HG02973 (cell line): Measurements from ENCODE around the gene SLC26A4.

Experiments
- ATAC-seq: cut with Tn5 transposase; IDR thresholded peaks from one replicate; pipeline ENCODE4 v1.9.1; 2021; ENCODE audit warnings: moderate library complexity; ENCODE audit not compliant: unreplicated experiment

SLC26A4 gene

DNA sequence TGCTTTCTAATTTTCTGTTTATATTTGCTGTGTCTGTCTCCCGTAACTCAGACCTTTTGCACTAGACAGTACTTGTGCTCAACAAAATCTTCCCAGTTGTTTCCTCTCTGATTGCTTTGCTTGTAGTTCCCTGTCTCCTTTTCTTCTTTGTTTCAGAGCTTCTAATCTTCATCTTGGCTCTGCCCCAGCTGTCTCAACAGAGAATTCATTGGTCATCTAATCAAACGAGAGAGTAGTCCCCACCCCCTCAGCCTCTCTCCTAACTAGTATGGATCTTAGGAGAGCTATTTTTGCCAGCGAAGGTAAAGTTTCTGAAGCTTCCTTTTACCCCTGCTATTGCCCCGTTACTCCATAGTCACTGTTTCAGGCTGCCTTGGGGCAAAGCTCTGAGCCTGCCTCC is 32.8 kb downstream of the SLC26A4 start:
- ATAC-seq, result no peak

GRCh38 chr7:107694386-107694785 is 33.8 kb downstream of the SLC26A4 start:
- ATAC-seq, result no peak

DNA sequence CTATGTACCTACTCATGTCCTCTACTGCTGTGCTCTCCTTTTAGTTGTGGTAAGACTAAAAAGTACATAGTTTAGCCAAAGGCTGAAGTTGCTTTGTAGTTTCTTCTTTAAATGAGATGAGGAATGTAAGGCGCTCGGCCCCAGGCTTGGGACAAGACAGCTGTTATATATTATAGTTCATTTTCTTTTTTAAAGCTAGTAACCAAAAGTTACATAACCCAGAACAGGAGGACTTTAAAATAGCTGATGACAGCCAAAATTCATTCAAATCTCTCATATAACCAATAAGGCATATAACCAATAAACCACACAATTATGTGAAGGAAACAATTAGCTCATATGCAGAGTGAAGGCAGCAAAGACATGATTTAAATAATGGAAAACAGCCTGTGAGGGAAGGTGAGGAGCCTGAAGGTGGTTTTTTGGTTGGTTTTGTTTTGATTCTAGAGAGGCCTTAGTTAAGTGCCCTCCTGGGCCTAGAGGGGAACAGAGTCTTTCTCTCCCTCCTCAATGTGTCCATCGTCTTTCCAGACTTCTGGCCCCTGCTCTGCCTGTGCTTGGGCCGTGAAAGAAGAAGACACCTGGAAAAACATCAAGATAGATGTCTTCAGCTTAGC is 35.8 kb downstream of the SLC26A4 start:
- ATAC-seq, result no peak

DNA sequence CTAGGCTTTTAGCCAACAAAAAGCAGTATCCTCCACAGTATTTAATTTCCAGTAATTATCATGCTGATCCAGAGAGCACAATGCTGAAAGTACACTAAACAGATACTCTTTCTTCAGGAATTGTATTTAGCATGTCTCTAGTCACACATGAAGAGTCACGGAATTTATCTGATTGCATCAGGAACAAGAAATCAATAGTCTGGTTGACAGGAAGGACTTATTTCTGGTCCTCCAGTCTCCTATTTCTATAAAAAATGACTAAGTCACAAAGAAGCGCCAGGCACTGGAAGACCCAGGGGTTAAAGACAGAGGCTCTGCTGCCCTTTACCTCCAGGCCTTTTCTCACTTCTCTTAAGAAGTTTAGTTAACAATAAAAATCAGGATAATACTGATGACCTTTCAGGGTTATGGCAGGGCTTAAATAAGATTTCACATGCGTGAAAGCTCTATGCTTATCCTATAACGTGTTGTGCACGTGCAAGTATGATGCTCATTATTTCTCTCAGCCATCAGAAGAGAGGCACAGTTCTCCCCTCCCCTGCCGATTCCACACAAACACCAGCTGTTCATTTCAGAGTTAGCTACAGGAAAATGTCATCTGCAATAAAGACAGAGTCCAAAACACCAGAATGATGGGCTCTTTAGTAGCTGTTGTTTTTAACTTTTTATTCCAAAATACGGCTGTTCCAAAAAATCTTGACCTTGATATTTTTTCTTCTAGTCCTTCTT is 36.9 kb downstream of the SLC26A4 start:
- no peak for ATAC-seq

- ATAC-seq, result no peak
Measured at GRCh38 chr7:107700570-107700969, 39.9 kb downstream of the SLC26A4 start.

GRCh38 chr7:107701191-107701590 is 40.6 kb downstream of the SLC26A4 start:
- ATAC-seq, result no peak

DNA sequence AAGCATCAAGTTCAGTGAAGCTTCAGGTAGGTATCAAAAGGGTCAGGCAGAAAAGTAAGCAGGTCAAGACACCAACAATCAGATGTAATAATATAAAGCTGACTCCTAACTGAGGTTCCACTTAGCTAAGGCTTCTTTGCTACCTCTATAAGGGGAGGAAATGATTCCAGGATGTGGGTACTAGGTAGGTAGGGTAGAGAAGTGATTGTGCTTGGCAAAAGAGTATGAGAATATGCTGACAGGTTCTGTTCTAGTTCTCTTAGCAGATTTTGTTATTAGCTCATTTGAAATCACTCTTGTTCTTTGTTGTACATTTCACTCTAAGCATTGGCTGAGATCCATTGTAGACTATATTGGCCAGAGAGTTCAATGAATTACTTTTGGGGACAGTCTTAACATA is 42.6 kb downstream of the SLC26A4 start:
- no peak for ATAC-seq

DNA sequence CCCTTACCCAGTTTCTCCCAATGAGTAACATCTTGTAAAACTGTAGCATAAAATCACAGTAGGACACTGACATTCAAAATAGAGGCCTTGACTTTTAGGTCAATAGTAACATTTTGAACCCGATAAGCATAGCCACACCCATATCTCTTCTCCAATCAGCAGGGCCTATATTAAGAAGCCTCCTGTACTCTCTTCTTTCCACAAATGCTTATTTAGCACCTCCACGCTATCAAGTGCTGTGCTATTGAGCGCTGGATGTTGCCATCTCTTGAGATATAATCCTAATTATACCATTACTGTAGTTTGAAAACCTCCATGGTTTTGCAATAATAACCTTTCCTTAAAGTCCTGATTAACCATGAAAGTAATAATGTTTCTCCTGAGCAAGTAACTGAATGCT is 43.2 kb downstream of the SLC26A4 start:
- ATAC-seq, result no peak

DNA sequence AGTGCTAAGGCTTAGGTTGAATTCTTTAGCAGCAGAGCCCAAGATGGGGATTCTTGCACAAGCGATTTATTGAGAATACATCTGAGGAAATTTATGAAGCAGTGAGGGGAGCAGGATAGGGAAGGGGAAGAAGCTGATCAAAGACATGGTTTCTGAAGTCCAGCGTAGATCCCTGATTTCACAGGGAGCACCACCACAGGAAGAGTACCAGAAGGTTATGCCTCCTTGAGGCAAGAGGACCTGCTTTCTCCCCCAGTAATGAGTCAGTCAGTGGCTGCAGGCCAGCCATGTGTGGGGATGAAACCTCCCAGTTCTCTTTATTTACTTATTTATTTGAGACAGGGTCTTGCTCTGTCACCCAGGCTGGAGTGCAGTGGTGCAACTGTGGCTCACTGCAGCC is 48.3 kb downstream of the SLC26A4 start:
- ATAC-seq, result no peak

DNA sequence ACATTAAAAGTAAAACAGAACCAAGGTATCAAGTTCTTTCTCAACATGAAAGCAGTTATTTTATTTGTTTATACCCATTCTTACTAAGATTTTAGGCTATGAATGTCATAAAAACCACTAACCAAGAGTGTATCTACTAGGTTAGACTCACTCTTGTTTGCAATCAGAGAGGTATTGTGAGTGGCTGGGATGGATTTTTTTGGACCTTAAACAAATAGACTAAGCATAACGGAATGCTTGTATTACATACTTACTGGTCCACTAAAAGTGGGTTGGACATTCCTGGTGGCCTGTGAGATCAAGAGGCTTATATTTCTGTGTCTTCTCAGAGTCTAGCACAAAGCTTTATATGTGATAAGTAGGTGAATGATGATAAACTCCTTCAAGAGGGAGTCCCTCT is 50.7 kb downstream of the SLC26A4 start:
- ATAC-seq, result no peak

DNA sequence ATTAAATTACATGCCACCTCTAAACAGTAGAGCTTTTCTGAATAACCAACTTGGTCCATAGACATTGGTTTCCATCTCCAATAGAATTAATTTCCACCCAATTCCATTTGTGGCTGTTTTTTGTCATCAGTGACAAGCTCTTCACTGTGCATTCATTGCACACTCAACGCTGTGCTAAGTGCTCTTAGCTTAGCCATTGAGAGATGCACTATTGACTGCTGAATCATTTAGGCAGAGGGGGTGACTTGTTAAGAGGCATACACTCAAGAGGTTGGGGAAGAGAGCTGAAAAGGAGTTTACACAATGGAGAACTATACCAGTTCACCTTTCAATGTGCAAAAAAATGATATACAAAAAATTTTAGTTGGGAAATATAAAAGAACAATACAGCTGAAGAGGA is 51.4 kb downstream of the SLC26A4 start:
- no peak for ATAC-seq

GRCh38 chr7:107712896-107713295 is 52.3 kb downstream of the SLC26A4 start:
- ATAC-seq, result no peak

DNA sequence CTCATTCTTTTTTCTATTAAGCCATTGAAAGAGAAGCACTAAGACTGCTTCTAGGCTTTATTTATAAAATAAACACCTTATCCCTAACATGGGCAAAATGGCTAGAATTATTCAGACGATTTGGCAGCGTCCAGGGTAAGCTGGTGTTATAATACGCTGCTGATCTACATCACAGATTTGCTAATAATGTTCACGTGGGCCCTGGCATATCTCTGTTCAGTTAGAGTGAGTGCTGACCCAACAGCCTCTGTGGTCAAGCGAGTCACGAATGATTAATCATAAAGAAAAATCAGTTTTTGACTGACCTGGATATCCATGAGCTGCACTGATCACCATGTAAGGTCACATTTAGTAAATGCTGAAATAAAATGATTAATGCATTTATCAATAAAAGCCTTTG is 54.9 kb downstream of the SLC26A4 start:
- no peak for ATAC-seq

DNA sequence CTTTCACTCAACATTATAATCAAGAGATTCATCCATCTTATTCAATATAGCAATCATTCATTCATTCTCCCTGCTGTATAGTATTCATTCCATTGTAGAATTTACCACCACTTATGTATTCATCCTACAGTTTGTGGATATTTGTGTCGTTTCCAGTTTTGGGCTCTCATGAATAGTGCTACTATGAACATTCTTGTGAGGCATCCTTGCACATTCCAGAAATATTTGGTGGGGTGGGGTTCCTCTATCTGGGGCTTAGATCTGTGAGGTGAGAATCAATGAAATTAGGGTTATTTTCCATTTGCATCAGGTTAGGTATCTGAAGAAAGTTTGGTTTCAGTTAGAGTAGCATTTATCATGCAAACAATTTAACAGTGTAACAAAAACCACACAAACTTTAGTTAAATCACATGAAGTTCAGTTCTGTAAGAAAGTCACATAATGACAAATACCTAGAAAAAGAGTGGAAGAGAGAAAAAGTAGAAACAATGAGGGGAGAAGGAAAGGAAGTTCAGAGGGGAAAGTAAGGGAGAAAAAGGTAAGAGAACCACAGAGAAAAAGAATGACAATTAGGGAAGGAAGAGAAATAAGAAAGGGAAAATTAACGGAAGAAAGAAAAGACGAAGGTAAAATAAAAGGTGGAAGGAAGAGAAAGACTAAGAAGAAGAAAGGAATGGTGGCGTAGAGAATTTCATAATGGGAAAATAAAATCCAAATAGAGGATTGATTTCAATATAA is 58.0 kb downstream of the SLC26A4 start:
- ATAC-seq, result no peak

- ATAC-seq, result no peak
Measured at GRCh38 chr7:107721286-107721685, 60.7 kb downstream of the SLC26A4 start.

GRCh38 chr7:107723255-107723654 is 62.6 kb downstream of the SLC26A4 start:
- ATAC-seq, result no peak

DNA sequence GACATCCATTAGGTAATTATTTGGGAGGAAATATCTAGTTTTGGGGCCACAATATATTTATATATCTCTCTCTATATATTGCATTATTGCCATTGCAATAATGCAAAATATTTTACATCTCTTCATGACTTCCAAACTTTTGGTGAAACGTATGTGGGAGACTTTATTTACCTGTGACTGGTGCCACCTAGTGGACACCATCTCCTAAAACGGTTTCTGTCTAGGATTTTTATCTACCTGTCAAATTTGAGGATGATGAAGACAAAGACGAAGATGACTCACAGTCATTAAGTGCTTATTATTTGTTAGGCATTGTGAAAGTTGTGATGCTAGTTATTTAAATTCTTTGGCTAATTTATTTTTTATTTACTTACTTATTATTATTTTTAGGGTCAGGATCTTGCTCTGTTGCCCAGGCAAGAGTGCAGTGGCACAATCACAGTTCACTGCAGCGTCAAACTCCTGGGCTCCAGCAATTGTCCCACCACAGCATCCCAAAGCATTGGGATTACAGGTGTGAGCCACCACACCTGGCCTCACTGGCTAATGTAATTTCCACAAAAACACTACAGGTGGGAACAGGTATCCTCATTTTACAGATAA is 64.6 kb downstream of the SLC26A4 start:
- ATAC-seq, result no peak

GRCh38 chr7:107726356-107727130 is 65.9 kb downstream of the SLC26A4 start:
- no peak for ATAC-seq

DNA sequence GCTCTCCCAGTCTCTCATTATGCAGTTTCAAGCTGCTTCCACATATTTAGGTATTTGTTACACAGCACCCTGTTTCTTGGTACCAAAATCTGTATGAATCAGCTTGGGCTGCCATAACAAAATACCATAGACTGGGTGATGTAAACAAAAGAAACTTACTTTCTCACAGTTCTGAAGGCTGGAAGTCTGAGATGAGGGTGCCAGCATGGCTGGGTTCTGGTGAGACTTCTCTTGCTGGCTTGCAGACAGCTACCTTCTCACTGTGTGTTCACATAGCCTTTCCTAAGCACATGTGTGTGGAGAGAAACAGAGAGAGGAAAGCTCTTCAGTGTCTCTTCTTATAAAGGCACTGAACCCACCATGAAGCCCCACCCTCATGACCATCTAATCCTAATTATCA is 67.6 kb downstream of the SLC26A4 start:
- no peak for ATAC-seq

GRCh38 chr7:107742678-107743566 is 82.3 kb downstream of the SLC26A4 start:
- peak; percentile 35 for ATAC-seq
